HG02943 (cell line): ENCODE measurements around the gene POM121L2.

Experiments used
- ATAC-seq: cut with Tn5 transposase; IDR thresholded peaks from one replicate; pipeline ENCODE4 v1.9.1; 2021; ENCODE audit warnings: mild to moderate bottlenecking, low read depth, moderate library complexity; ENCODE audit not compliant: unreplicated experiment

The POM121L2 gene

GRCh38 chr6:27263886-27264285 is 48.2 kb downstream of the POM121L2 start:
- ATAC-seq = no peak

DNA sequence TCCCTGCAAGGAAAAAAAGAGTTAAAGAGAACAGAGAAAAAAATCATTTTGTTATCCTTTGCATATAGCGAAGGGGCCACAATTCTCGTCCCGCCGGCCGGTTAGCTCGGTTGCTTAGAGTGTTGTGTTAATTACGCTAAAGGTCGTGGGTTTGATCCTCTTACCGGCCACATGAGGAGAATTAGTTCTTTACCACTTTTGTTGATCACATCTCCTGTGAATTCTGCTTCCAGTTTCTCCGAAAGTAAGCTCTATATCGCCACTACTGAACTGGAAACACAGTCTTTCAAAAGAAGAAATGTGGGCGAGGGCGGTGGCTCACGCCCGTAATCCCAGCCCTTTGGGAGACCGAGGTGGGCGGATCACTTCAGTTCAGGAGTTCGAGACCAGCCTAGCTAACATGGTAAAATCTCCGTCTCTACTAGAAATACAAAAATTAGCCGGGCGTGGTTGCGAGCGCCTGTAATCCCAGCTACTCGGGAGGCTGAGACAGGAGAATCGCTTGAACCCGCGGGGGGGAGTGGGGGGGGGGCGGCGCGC is 51.2 kb downstream of the POM121L2 start:
- no peak for ATAC-seq

- ATAC-seq = no peak
Measured at GRCh38 chr6:27260369-27260768, 51.7 kb downstream of the POM121L2 start.
